KBM-7 (cell line): Measurements from ENCODE around the gene RFX1.
"Not testable (repeated sequence)": the region's sequence is repeated elsewhere in the genome, so short reads cannot be mapped to it uniquely, and the experiment has no call there.

Experiments
- DNase-seq: peaks from one replicate; pipeline ENCODE4 v3.0.0-alpha.2; 2015
- in situ Hi-C: fragments of 300-500 bp; cut with MboI; formaldehyde crosslinking; loops from 2 replicates; pipeline ENCODE4 v1.14.3; 2020; ENCODE audit warnings: low sequenced_read_pairs, low pct_unique_long_range_greater_than_20kb, mixed read lengths

Gene RFX1

GRCh38 chr19:13967206-13967605, 38.9 kb downstream of the RFX1 start:
- in situ Hi-C loops, DNase-seq: not testable (repeated sequence)

GRCh38 chr19:13966684-13967128, 39.4 kb downstream of the RFX1 start:
- no peak for DNase-seq

GRCh38 chr19:13965926-13966683, 40.0 kb downstream of the RFX1 start:
- DNase-seq, result no peak
- in situ Hi-C loops, result no loop called here

More at GRCh38 chr19:13966684-13967128, 39.4 kb downstream of the RFX1 start:
- in situ Hi-C loops, result no loop called here

GRCh38 chr19:13965377-13965896, 40.7 kb downstream of the RFX1 start:
- DNase-seq, result no peak
- in situ Hi-C loops, result no loop called here

- in situ Hi-C loops, result no loop called here
- DNase-seq, result no peak
These were observed 41.3 kb downstream of the RFX1 start for GRCh38 chr19:13964776-13965175.

GRCh38 chr19:13963603-13964105, 42.5 kb downstream of the RFX1 start:
- in situ Hi-C loops, result no loop called here

GRCh38 chr19:13962699-13963602, 43.2 kb downstream of the RFX1 start:
- in situ Hi-C loops, result no loop called here

More at GRCh38 chr19:13963603-13964105, 42.5 kb downstream of the RFX1 start:
- DNase-seq, result no peak

GRCh38 chr19:13961826-13962698, 44.1 kb downstream of the RFX1 start:
- DNase-seq, result no peak
- in situ Hi-C loops, result no loop called here

More at GRCh38 chr19:13962699-13963602, 43.2 kb downstream of the RFX1 start:
- no peak for DNase-seq

GRCh38 chr19:13960863-13961784, 45.0 kb downstream of the RFX1 start:
- DNase-seq, result no peak
- in situ Hi-C loops, result no loop called here

- in situ Hi-C loops, result no loop called here
- peak; percentile 27 for DNase-seq
These were observed 45.9 kb downstream of the RFX1 start for GRCh38 chr19:13959962-13960862.

GRCh38 chr19:13959141-13959961, 46.8 kb downstream of the RFX1 start:
- DNase-seq, result no peak
- in situ Hi-C loops, result no loop called here

- in situ Hi-C loops, result no loop called here
- no peak for DNase-seq
These were observed 48.1 kb downstream of the RFX1 start for GRCh38 chr19:13958043-13958442.

GRCh38 chr19:13957051-13957450, 49.1 kb downstream of the RFX1 start:
- DNase-seq, result no peak
- in situ Hi-C loops, result no loop called here

GRCh38 chr19:13956365-13956744, 49.8 kb downstream of the RFX1 start:
- in situ Hi-C loops, result no loop called here
- DNase-seq, result no peak

- in situ Hi-C loops, result no loop called here
These were observed 50.3 kb downstream of the RFX1 start for GRCh38 chr19:13955662-13956364.

More at GRCh38 chr19:13955662-13956364, 50.3 kb downstream of the RFX1 start:
- no peak for DNase-seq
